Natural killer cell (primary cell): ENCODE measurements around the gene LRRC18. TPM values are rescaled to one million over a fixed set of nuclear protein-coding genes. Genes with fewer than 3 reads are reported as not detected.

ENCODE experiments used
- ATAC-seq, 3 donors: fragments of 150-1000 bp in 2 of 3; fragments of 200-7000 bp in 1 of 3; cut with Tn5 transposase; 1 replicate in 1 of 3; 2 replicates in 2 of 3; pipeline ENCODE4 v1.10.0; 2021; ENCODE audit warnings: mild to moderate bottlenecking in 2 of 3, moderate library complexity in 2 of 3
- DNase-seq, 2 donors: peaks; one replicate each; pipeline versions ENCODE4 v3.0.0 to v3.0.0-alpha.2; 2013 to 2021; ENCODE audit warnings: mixed read lengths in 1 of 2
- H3K27ac ChIP-seq: one replicate; pipeline ENCODE4 v1.5.1; 2013; ENCODE audit warnings: mild to moderate bottlenecking, low read length
- H3K27me3 ChIP-seq: one replicate; pipeline ENCODE4 v1.6.1; 2013; ENCODE audit warnings: low read length; ENCODE audit not compliant: control insufficient read depth, insufficient read depth
- H3K36me3 ChIP-seq: one replicate; pipeline ENCODE4 v1.6.1; 2013; ENCODE audit warnings: low read length; ENCODE audit not compliant: control insufficient read depth, insufficient read depth
- H3K4me1 ChIP-seq: one replicate; pipeline ENCODE4 v1.6.1; 2013; ENCODE audit warnings: low read length; ENCODE audit not compliant: control insufficient read depth, insufficient read depth
- H3K4me3 ChIP-seq: one replicate; pipeline ENCODE4 v1.5.1; 2013; ENCODE audit warnings: low read length
- H3K9me3 ChIP-seq: one replicate; pipeline ENCODE4 v1.6.1; 2013; ENCODE audit warnings: low read length; ENCODE audit not compliant: control insufficient read depth, insufficient read depth
- H3K27ac Mint-ChIP-seq, 2 donors: one replicate each; pipeline ENCODE4 v1.8.0; 2022; ENCODE audit warnings: mild to moderate bottlenecking in 2 of 2, mixed read lengths in 2 of 2, moderate library complexity in 1 of 2
- H3K27me3 Mint-ChIP-seq, 2 donors: one replicate each; pipeline ENCODE4 v1.8.0; 2022; ENCODE audit warnings: low read depth in 2 of 2, mixed read lengths in 2 of 2
- H3K36me3 Mint-ChIP-seq: one replicate; pipeline ENCODE4 v1.8.0; 2022; ENCODE audit warnings: mixed read lengths
- H3K4me1 Mint-ChIP-seq, 2 donors: one replicate each; pipeline ENCODE4 v1.8.0; 2022; ENCODE audit warnings: mixed read lengths in 2 of 2
- H3K4me3 Mint-ChIP-seq: one replicate; pipeline ENCODE4 v1.8.0; 2022; ENCODE audit warnings: mild to moderate bottlenecking, moderate library complexity, mixed read lengths
- H3K9me3 Mint-ChIP-seq, 2 donors: one replicate each; pipeline ENCODE4 v1.8.0; 2022; ENCODE audit warnings: mixed read lengths in 2 of 2
- CTCF ChIP-seq: fragments of 200-600 bp; IDR thresholded peaks from one replicate; pipeline ENCODE4 v1.8.0; 2022; ENCODE audit warnings: antibody characterized with exemption
- WGBS: methylation state at CpG from one replicate; pipeline ENCODE4 v1.1.7; 2013; ENCODE audit warnings: missing lambda C conversion rate; ENCODE audit not compliant: insufficient coverage; 5-methylcytosine and 5-hydroxymethylcytosine counted together
- intact Hi-C: fragments of 100-400 bp; cut with micrococcal nuclease; formaldehyde crosslinking; loops from one replicate; pipeline ENCODE4 v1.14.2; 2022
- total RNA-seq, 4 donors: library from RNA; stranded (reverse); fragments of 120-200 nt in 1 of 4; gene quantifications; one replicate each; pipeline versions ENCODE4 v1.2.3 to v1.2.4, GENCODE V29; 2013 to 2022

Gene LRRC18
- total RNA-seq, 3 donors from 2014 or later (not counting 1 experiment from before 2014, with no cell fraction given), result not detected

- H3K36me3 Mint-ChIP-seq, result no peaks in the 10 kb centered on the region
Observed at GRCh38 chr10:48938281-48938680, 1.4 kb downstream of the LRRC18 start.

GRCh38 chr10:48937796-48938195, 1.8 kb downstream of the LRRC18 start:
- H3K27me3 Mint-ChIP-seq, result peaks cover 0 to 9% of the 10 kb centered on the region in 2 donors
- DNase-seq, result no peak
- H3K9me3 Mint-ChIP-seq, result no peaks in the 10 kb centered on the region
- no peak overlapping the region for H3K27ac ChIP-seq
- H3K9me3 ChIP-seq, result no peaks in the 10 kb centered on the region
- no peak for ATAC-seq
- TF ChIP-seq CTCF, result no peak
- H3K27ac Mint-ChIP-seq, result no peak overlapping the region
- WGBS, result 84% methylated on average over 3 of the region's 3 CpGs
- intact Hi-C loops, result no loop called here
- no peaks in the 10 kb centered on the region for H3K4me1 ChIP-seq
- H3K4me3 ChIP-seq, result no peak overlapping the region
- no peaks in the 10 kb centered on the region for H3K27me3 ChIP-seq
- H3K4me3 Mint-ChIP-seq, result no peak overlapping the region
- H3K4me1 Mint-ChIP-seq, result no peaks in the 10 kb centered on the region
- H3K36me3 Mint-ChIP-seq, result no peaks in the 10 kb centered on the region
- H3K36me3 ChIP-seq, result no peaks in the 10 kb centered on the region

More at GRCh38 chr10:48938281-48938680, 1.4 kb downstream of the LRRC18 start:
- intact Hi-C loops, result no loop called here
- no peak overlapping the region for H3K27ac Mint-ChIP-seq
- Histone ChIP-seq H3K4me3 (no peak overlapping the region), H3K27me3 (no peaks in the 10 kb centered on the region), H3K4me1 (no peaks in the 10 kb centered on the region), H3K36me3 (no peaks in the 10 kb centered on the region), H3K9me3 (no peaks in the 10 kb centered on the region), H3K27ac (no peak overlapping the region)
- H3K27me3 Mint-ChIP-seq, result peaks cover 0 to 9% of the 10 kb centered on the region in 2 donors
- ATAC-seq (no peak), DNase-seq (no peak)
- no peaks in the 10 kb centered on the region for H3K4me1 Mint-ChIP-seq
- no peak for TF ChIP-seq CTCF
- no peak overlapping the region for H3K4me3 Mint-ChIP-seq
- 74% methylated on average over 2 of the region's 2 CpGs for WGBS
- no peaks in the 10 kb centered on the region for H3K9me3 Mint-ChIP-seq

GRCh38 chr10:48935577-48935976, 4.1 kb downstream of the LRRC18 start:
- H3K27me3 Mint-ChIP-seq, result peaks cover 0 to 6% of the 10 kb centered on the region in 2 donors
- TF ChIP-seq CTCF, result no peak
- intact Hi-C loops, result no loop called here
- Histone ChIP-seq H3K27me3 (no peaks in the 10 kb centered on the region), H3K9me3 (no peaks in the 10 kb centered on the region), H3K36me3 (no peaks in the 10 kb centered on the region), H3K4me1 (no peaks in the 10 kb centered on the region), H3K27ac (no peak overlapping the region), H3K4me3 (no peak overlapping the region)
- ATAC-seq (no peak), DNase-seq (no peak)
- H3K36me3 Mint-ChIP-seq, result no peaks in the 10 kb centered on the region
- no peak overlapping the region for H3K27ac Mint-ChIP-seq
- no peaks in the 10 kb centered on the region for H3K4me1 Mint-ChIP-seq
- H3K9me3 Mint-ChIP-seq, result no peaks in the 10 kb centered on the region
- H3K4me3 Mint-ChIP-seq, result no peak overlapping the region
